GM10847 (cell line): ENCODE results near the gene ARHGDIA.

Source experiments
- POLR2A ChIP-seq: IDR thresholded peaks from 2 replicates; pipeline ENCODE4 v1.6.1; 2011; ENCODE audit not compliant: insufficient read length; ENCODE audit errors: extremely low read depth

ARHGDIA gene

DNA sequence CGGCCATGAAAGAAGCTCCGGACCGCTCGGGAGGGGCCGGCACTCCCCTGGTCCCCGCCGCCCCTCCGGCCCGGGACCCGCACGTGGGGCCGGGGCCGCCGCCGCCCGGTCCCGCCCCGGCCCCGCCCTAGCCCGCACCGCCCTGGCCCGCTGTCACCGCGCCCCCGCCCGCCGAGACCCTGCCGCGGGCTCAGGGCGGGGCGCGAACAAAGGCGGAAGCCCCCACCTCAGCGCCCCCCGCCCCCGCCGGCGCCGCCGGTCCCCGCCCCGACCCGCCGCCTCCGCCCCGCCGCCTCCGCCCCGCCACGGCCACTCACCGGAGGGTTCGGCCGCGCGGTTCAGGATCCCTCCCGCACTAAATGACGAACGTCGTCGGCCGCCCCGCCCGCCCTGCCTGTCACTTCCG, at the start of gene ARHGDIA:
Gene ARHGDIA, minus strand, starts transcription at position 357 of the 406 bp plus-strand sequence. CDS start 1,407 bp downstream, outside the sequence.
- TF ChIP-seq POLR2A: no peak

- TF ChIP-seq POLR2A: no peak
These were observed 47.9 kb upstream of the ARHGDIA start for GRCh38 chr17:81918832-81919545.

GRCh38 chr17:81917565-81918332, 46.6 kb upstream of the ARHGDIA start, which contains the start of gene SIRT7:
TSS of gene SIRT7 (minus strand) at chr17:81918176. CDS start at chr17:81918131, 45 bp downstream.
- TF ChIP-seq POLR2A: peak; percentile 84

- TF ChIP-seq POLR2A: no peak
These were observed 45.3 kb upstream of the ARHGDIA start for GRCh38 chr17:81916234-81917001.

GRCh38 chr17:81915331-81915730, 44.2 kb upstream of the ARHGDIA start:
- no peak for TF ChIP-seq POLR2A

- no peak for TF ChIP-seq POLR2A
These were observed 43.1 kb upstream of the ARHGDIA start for GRCh38 chr17:81914103-81914850.

GRCh38 chr17:81913394-81914102, 42.4 kb upstream of the ARHGDIA start:
- no peak for TF ChIP-seq POLR2A

GRCh38 chr17:81912441-81913309, 41.5 kb upstream of the ARHGDIA start:
- no peak for TF ChIP-seq POLR2A

- no peak for TF ChIP-seq POLR2A
These were observed 40.8 kb upstream of the ARHGDIA start for GRCh38 chr17:81911969-81912368.

DNA sequence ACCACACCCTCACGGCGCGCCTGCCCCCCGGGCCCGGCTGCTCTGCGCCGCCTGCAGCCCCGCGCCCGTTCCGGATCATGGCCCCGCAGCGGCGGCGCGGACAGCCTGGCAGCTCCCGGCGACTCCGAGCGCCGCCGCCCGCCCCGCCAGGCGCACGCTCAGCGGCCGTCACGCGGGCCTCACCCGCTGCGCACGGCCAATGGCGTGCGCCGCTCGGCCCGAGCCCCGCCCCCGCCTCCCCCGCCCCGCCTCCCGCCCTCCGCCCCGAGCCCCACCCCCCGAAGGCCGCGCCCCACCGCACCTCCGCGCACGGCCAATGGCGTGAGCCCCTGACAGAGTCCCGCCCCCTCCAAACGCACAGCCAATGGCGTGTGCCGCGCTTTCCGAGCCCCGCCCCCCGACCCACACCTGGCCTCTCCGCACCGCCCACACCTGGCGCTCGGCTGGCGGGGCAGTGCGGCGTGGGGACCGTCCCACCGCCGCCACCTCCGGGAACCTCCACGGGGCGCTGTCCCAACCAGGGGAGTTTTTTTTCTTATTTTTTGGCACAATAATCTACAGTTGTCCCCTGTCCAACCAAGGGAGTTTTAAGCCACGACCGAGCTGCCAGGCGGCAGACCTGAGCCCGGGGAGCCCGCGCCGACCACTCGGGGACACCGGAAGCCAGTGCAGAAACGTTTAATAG, 40.3 kb upstream of the ARHGDIA start, which contains the start of gene PCYT2:
Gene PCYT2, minus strand, starts transcription at position 123 of the 685 bp plus-strand sequence. Its CDS starts 44 bp downstream, at position 79.
- TF ChIP-seq POLR2A: peak; percentile 54

DNA sequence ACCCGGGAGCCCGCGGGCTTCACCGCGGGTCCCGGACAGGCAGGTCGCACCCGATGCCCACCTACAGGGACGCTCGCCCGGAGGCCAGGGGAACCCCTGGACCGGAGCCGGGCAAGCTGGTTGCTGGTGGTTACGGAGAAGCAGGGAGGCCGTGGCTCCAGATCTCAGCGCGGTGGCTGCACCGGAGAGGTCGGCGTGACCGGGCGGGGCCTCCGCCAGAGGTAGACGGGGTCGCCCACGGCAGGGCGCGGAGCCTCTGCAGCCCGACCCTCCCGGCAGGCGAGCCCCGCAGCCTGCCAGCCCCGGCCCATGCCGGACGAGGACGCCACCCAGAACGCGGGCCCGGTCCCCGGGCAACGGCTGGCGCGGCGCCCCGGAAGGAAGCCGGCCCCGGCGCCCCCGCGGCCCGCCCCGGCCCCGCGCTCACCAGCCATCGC, 39.7 kb upstream of the ARHGDIA start:
- no peak for TF ChIP-seq POLR2A
